CD1c-positive myeloid dendritic cell (primary cell): Measurements from ENCODE around the gene PIM1.
A peak's percentile ranks its signal among the peaks of the same experiment; 100 is the strongest.

Experiments used
- DNase-seq: peaks from one replicate; pipeline ENCODE4 v3.0.0-alpha.2; 2016; ENCODE audit errors: extremely low spot score

Gene PIM1

GRCh38 chr6:37222125-37222967 lies 52.4 kb downstream of the PIM1 start:
- peak; percentile 64 for DNase-seq

GRCh38 chr6:37222992-37223391 lies 53.0 kb downstream of the PIM1 start:
- DNase-seq, result no peak
